Epidermal melanocyte (primary cell): ENCODE measurements around the gene DCAF8.

Source experiments
- DNase-seq: peaks from one replicate; pipeline ENCODE4 v3.0.0; 2011; ENCODE audit warnings: low spot score; ENCODE audit not compliant: insufficient read length

DCAF8 gene

GRCh38 chr1:160205242-160206035, 56.9 kb downstream of the DCAF8 start, which contains the start of gene PEA15:
PEA15 (plus strand) TSS chr1:160205384; CDS start chr1:160211545, 6,161 bp downstream.
- DNase-seq: peak; percentile 84

- DNase-seq: peak; percentile 12
Measured at GRCh38 chr1:160204526-160205241, 57.7 kb downstream of the DCAF8 start.

GRCh38 chr1:160200786-160201185, 61.6 kb downstream of the DCAF8 start:
- peak; percentile 2 for DNase-seq

DNA sequence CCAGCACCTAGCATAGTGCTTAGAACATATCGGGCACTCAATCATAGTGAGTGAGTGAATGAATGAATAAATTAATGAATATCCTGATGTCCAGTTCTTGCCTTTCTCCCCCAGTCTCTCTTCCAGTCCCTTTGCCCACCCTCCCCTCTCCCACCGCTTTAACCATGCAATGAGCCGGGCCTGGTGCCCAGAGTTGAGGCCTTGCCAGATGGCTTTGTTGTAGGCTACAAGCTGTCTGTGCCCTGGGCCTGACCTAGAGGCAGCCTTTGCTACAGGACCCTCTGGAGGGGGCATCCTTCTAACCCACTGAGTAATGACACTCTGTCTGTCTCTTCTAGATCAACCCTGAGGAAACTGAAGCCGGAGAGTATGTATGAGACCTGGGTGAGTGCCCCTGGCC, 65.1 kb downstream of the DCAF8 start:
- DNase-seq: no peak

GRCh38 chr1:160196143-160196542, 66.2 kb downstream of the DCAF8 start:
- no peak for DNase-seq

- no peak for DNase-seq
Measured at GRCh38 chr1:160194737-160195059, 67.7 kb downstream of the DCAF8 start.

- no peak for DNase-seq
Measured at GRCh38 chr1:160193832-160194736, 68.3 kb downstream of the DCAF8 start.

- DNase-seq: peak; percentile 80
Measured at GRCh38 chr1:160193091-160193819, 69.1 kb downstream of the DCAF8 start.

GRCh38 chr1:160192234-160192633, 70.1 kb downstream of the DCAF8 start:
- DNase-seq: no peak

DNA sequence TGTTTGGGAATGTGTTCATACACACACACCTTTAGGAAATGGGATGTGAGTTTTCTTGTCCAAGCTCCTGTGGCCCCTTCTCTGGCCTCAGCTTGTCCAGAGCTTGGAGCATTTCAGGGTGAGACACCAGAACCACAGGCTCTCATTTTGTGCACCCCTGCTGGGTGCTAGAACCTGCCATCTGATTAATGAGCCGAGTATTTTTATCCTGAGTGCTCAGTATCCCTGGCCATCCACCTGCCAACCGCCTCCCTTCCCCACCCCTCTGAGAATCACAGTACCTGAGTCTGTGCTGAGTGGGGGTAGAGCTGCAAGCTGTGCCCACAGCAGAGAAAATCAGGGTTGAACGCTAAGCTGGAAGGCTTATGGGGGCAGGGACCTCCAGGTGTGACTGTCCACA, 70.6 kb downstream of the DCAF8 start:
- no peak for DNase-seq

GRCh38 chr1:160189649-160190625, 72.4 kb downstream of the DCAF8 start, which contains the start of gene CASQ1:
CASQ1 (plus strand) TSS chr1:160190575; CDS start chr1:160190752, 177 bp downstream.
- no peak for DNase-seq

- DNase-seq: no peak
Measured at GRCh38 chr1:160188341-160188740, 74.0 kb downstream of the DCAF8 start.

DNA sequence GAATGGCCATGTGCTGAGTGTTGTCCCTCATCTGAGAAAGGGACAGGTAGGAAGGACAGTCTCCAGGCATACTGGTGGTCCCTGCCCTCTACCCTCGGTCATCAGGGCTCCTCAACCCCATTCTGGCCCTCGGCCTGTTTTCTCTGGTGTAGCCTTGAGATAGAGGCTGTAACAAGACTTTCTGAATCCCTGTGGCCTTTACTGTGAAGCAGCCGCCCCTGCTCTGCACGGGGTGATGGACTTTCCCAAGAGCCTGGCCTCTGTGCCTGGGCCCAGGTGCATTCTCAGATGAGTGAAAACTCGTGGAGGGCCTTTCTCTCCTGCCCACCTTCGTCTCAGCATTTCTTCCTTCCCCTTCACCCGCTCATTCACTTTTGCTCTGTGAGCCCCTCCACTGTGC, 74.9 kb downstream of the DCAF8 start:
- no peak for DNase-seq

DNA sequence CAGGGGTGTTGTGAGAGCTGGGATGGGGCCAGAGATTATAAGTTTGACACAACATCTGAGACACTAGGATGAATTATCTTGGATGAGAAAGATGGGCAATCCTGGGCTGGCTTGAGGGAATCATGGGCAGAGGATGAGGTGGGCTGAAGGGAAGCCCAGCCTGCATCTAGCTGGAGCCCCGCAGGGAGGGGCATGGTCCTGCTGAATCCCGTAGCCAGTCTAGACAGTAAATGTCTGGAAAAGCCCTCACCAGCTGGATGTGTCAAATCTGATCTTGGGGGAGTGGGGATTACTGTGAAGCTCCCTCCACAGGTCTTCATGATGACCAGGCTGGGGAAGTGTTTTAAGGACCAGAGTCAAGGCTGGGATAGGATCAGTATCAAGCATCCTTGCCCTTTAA, 75.6 kb downstream of the DCAF8 start:
- DNase-seq: no peak

DNA sequence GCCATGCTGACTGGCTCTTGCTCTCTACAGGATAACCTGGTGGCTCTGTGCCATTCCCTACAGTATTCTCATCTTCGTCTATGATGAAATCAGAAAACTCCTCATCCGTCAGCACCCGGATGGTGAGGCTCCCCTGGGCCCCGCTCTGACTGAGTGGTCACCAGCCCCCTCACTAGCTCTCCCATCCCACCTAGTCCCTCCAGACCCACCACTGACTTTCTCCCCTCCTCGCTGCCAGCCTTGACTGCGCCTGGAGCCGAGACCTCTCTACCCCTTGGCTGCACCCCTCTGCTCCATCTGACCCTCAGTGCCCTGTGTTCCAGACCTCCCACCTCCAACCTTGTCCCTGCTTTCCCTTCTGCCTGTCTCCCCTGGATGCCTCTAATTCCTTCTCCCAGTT, 76.1 kb downstream of the DCAF8 start:
- no peak for DNase-seq

DNA sequence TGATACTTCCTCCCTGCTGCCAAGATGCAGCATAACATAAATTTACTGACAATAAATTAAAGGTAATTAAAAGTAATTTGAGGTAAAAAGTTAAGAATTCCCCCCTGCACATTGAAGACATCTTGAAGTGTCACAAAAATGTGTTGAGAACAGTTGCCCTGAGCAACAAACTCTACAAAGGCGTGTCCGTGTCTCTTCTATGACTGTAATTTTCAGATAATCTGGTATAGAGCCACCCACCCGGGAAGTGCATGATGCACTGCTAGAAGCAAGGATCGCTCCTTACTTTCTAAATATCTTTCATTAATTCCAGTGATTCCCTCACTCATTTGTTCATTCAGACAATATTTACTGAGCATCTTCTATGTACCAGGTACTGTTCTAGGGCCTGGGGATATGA, 83.0 kb downstream of the DCAF8 start:
- no peak for DNase-seq

DNA sequence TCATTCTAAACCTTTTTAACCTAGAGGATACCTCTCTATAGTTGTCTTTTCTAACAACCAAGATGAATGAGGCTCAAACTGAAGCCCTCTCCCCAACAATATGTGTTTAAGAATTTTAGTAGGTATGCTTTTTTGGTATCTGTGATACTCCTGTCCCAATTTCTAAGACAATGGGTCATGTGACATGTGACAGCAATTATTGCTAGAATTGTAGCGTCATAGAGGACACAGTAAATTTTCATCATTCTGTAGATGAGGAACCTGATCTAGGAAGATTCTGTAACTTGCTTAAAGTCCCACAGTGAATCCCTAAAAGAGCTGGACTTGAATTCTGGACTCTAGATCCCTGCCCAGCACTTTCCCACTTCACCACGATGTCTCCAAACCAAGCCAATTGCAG, 83.6 kb downstream of the DCAF8 start:
- no peak for DNase-seq

- no peak for DNase-seq
Measured at GRCh38 chr1:160177667-160178066, 84.7 kb downstream of the DCAF8 start.

- DNase-seq: no peak
Measured at GRCh38 chr1:160177231-160177630, 85.1 kb downstream of the DCAF8 start.

DNA sequence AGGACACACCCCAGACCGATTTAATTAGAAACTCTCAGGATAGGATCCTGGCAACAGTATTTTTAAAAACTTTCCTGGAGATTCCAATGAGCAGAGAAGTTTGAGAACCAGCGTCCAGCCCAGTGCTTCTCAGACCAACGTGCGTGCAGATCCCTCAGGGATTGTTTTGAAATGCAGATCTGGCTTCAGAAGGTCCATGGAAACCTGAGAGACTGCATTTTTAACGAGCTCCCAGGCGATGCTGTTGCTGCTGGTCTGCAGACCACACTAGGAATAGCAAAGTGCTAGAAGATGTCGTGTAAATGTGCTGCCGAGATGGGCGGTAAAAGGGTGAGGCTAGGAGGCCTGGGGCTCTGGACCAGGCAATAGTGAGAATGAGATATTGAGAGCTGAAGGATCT, 90.4 kb downstream of the DCAF8 start:
- DNase-seq: no peak
